ENCODE data around the gene LPAR1.

Gene LPAR1

DNA sequence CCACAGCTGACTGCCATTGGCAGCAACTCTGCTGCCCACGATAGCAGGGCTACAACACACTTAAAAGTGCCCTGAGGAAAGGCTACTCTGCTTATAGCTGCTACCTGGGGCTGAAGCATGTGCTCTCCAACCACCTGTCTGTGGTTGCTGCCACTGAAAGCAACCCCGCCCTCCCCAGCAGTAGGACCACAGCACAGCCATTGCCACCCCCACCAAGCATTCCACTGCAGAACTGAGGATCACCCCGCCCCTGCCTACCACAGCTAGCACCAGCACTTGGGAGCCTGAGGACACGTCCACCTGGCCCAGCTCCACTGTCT is 85.8 kb downstream of the LPAR1 start:
- TF ChIP-seq, protein P1, sequence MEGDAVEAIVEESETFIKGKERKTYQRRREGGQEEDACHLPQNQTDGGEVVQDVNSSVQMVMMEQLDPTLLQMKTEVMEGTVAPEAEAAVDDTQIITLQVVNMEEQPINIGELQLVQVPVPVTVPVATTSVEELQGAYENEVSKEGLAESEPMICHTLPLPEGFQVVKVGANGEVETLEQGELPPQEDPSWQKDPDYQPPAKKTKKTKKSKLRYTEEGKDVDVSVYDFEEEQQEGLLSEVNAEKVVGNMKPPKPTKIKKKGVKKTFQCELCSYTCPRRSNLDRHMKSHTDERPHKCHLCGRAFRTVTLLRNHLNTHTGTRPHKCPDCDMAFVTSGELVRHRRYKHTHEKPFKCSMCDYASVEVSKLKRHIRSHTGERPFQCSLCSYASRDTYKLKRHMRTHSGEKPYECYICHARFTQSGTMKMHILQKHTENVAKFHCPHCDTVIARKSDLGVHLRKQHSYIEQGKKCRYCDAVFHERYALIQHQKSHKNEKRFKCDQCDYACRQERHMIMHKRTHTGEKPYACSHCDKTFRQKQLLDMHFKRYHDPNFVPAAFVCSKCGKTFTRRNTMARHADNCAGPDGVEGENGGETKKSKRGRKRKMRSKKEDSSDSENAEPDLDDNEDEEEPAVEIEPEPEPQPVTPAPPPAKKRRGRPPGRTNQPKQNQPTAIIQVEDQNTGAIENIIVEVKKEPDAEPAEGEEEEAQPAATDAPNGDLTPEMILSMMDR (conservative IDR thresholded peaks at IDR 0.05), result no peak
- H3K27ac ChIP-seq, result no peak overlapping the region

DNA sequence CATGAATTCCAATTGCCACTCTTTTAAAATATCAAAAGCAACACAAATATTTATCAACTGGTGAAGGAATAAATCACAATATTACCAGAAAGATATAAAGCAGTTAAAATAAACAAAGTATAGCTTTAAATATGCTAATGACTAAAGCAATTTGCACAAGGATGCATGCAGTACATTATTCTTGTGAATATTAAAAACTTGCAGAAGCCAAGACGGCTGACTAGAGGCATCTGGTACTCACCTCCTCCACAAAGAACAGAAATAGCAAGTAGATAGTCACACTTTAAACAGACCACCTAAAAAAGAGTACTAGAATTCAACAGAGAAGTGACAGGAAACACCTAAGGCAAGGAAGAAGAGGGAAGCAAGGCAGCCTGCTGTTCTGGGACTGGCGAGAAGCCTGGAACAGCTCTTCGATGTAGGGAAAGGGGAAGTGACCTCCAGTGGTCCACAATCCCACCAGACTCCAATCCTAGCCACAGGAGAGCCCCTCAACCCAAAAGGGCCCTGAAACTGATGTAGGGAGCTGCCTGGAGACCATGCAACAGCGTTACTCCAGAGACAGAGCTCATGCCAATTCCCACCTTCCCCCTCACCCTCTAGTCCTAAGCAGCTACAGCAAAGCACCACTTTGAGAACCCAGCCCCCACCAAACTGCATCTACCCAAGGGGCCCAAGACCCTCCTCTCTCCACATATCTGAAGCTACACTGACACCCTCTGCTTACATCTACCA is 86.3 kb downstream of the LPAR1 start:
- TF ChIP-seq, protein P1 (conservative IDR thresholded peaks at IDR 0.05), result no peak
- no peak overlapping the region for H3K27ac ChIP-seq

DNA sequence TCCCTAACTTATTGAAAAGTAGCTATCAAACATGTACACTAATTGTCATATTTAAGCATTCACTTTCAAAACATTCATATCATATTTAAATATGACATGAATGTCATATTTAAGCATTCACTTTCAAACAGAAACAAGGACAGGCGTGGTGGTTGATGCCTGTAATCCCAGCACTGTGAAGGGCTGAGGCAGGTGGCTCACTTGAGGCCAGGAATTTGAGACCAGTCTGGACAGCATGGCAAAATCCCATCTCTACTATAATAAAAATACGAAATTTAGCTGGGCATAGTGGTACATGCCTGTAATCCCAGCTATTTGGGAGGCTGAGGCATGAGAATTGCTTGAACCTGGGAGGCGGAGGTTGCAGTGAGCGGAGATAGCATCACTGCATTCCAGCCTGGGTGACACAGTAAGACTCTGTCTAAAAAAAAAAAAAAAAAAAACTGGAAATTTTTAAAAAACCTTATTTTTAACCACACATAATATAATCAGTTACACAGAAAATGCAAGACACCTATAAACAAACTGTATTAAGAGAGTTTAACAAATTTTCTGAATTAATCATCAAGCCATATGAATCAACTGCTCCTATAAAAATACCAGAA is 88.1 kb downstream of the LPAR1 start:
- no peak overlapping the region for H3K27ac ChIP-seq
- TF ChIP-seq, protein P1 (conservative IDR thresholded peaks at IDR 0.05), result no peak

DNA sequence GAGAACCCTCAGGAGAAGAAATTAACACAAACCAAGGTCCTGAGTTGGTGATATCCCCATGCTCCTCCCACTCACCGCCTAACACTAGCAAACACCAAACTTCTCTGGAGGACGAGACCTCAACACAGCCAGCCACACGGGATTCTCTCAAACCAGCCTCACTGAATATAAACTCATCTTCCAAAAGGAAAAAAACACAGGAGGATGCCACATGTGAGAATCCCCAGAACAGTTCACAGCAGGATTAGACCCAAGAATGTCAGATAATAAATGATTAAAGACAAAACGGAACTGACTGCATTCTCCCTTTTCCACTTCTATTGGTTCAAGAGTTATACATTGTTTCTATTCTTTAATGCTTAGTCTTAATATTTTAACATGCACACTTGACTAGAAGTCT is 89.2 kb downstream of the LPAR1 start:
- TF ChIP-seq, protein P1 (conservative IDR thresholded peaks at IDR 0.05), result no peak
- no peak overlapping the region for H3K27ac ChIP-seq

DNA sequence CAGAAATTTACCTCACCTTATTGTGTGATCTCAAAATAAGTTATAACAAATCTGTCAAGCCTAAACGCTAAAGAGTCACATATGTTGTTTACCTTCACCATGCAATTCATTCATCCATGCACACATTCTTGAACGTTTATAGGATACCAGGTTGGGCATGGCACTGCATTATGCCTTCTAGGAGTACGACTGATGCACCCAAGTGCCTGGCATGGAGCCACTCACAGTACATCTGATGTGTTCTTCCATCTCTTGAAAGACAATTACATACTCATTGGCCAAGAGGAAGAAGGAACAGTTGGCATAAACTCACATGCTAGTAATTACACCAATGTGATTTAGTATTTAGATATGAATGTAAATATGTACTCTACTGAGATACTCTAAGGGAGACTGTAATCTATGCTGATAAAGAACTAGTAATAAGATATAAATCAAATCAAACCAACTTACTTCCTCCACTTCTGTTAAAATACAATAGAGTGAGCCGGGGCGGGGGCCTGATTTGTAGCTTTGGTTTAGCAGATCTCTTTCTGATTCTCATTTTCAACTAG is 90.7 kb downstream of the LPAR1 start:
- H3K27ac ChIP-seq, result 0 out of 2 replicates have a peak overlapping the region, but pooled peaks have one; percentile 3
- TF ChIP-seq, protein P1 (conservative IDR thresholded peaks at IDR 0.05), result no peak

DNA sequence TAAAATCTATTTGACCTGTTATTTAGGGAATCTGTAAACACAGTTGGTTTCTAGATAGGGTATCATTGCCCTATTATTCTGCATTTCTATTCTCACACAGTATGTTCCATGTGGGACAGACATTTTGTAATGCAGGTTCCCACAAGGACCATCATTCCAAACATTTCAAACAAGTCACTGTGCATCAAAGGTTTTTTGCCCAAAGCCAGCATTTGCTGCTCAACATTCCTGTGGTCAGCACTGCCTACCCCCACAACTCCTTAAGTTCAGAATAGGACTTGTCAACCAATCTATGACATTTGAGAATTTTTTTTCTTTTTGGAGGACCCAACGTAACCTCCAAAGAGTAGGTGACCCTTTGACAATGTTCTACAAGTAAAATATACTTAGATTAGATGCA is 95.7 kb downstream of the LPAR1 start:
- no peak overlapping the region for H3K27ac ChIP-seq
- TF ChIP-seq, protein P1 (conservative IDR thresholded peaks at IDR 0.05), result no peak

DNA sequence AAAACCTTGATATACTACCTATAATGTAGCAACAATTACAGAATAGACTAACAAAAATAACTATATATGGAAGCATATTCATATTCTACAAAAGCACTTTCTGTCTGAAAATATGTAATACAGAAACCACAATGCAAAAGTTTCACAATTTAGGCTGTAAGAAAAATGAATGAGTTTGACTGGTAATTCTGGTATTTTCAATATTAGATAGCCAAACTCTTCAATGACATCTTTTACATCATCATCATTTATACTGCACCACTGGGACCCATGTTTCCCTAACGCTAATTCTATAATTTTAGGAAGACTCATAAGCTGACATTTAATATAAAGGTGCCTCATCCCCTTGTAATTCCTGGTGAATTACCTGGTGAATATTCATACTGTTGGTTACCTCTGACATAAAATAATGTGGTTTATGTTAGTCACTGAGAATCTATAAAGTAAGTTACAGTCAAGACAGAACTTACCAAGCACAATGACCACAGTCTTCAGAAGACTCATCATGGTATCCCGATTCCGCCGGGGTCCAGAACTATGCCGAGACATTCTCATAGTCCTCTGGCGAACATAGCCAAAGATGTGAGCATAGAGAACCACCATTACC is 97.2 kb downstream of the LPAR1 start:
- TF ChIP-seq, protein P1 (conservative IDR thresholded peaks at IDR 0.05), result no peak
- H3K27ac ChIP-seq, result no peak overlapping the region
